Keratinocyte (primary cell): ENCODE measurements around the gene C16orf95.

Source experiments
- CTCF ChIP-seq, 3 experiments: IDR thresholded peaks in 1 of 3; conservative IDR thresholded peaks in 1 of 3; optimal IDR thresholded peaks in 1 of 3; 2 replicates in 2 of 3; 3 replicates in 1 of 3; pipeline versions ENCODE3 to v1.5.1; 2011; ENCODE audit warnings: low read length in 3 of 3, mild to moderate bottlenecking in 3 of 3, moderate library complexity in 2 of 3, control low read depth in 1 of 3, inconsistent platforms in 1 of 3; ENCODE audit not compliant: insufficient read depth in 2 of 3; ENCODE audit errors: extremely low read depth in 1 of 3
- EZH2 ChIP-seq: IDR thresholded peaks from one replicate; pipeline ENCODE4 v1.6.1; 2012; ENCODE audit warnings: inconsistent platforms, mild to moderate bottlenecking, low read length, moderate library complexity

GRCh38 chr16:87324411-87325275 lies 7.5 kb upstream of the C16orf95 start:
- TF ChIP-seq CTCF (optimal IDR thresholded peaks at IDR 0.05 in 1 of 3, IDR thresholded peaks at IDR 0.05 in 1 of 3, conservative IDR thresholded peaks at IDR 0.05 in 1 of 3; ENCODE audit: extremely low read depth in 1 of 3, insufficient read depth in 2 of 3, low read length in 3 of 3): peak; percentile 75 to 78 (median 77)
- TF ChIP-seq EZH2: no peak
